Panc1 (cell line): ENCODE results near the gene PLCB4.

Source experiments
- TF ChIP-seq, protein P1 (sequence below): fragments of 450-650 bp; IDR thresholded peaks from 2 replicates; pipeline ENCODE4 v1.5.1; 2017; ENCODE audit warnings: mild to moderate bottlenecking
- TF ChIP-seq, protein P2 (sequence below), 2 experiments: IDR thresholded peaks; 2 replicates each; pipeline ENCODE4 v1.6.1; 2011 to 2012; ENCODE audit warnings: low read depth in 2 of 2, control low read depth in 1 of 2, low read length in 1 of 2, mild to moderate bottlenecking in 1 of 2, moderate library complexity in 1 of 2; ENCODE audit not compliant: insufficient read depth in 1 of 2

DNA sequence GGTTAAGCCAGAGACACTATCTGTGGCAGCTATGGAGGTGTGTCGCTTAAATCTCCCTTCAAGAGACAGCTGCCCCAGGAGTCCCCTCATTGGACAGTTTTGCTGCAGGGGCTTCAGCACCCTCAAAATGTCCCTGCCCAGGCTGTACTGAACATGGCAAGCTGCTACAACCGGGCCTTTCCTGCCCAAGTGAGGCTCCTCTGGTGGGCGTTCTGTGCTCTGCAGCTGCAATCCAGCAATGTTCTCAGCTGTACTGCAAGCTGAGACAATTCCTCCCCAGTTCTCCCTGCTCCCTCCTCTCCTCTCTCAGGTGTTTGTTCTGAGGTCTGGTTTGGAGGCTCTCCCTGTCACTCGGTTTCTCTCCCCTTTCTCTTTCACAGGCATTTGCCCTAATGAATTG is 254.7 kb downstream of the PLCB4 start:
- TF ChIP-seq, protein P1, sequence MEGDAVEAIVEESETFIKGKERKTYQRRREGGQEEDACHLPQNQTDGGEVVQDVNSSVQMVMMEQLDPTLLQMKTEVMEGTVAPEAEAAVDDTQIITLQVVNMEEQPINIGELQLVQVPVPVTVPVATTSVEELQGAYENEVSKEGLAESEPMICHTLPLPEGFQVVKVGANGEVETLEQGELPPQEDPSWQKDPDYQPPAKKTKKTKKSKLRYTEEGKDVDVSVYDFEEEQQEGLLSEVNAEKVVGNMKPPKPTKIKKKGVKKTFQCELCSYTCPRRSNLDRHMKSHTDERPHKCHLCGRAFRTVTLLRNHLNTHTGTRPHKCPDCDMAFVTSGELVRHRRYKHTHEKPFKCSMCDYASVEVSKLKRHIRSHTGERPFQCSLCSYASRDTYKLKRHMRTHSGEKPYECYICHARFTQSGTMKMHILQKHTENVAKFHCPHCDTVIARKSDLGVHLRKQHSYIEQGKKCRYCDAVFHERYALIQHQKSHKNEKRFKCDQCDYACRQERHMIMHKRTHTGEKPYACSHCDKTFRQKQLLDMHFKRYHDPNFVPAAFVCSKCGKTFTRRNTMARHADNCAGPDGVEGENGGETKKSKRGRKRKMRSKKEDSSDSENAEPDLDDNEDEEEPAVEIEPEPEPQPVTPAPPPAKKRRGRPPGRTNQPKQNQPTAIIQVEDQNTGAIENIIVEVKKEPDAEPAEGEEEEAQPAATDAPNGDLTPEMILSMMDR = 0 out of 2 replicates have a peak, but pooled peaks have one; percentile 4
- TF ChIP-seq, protein P2, sequence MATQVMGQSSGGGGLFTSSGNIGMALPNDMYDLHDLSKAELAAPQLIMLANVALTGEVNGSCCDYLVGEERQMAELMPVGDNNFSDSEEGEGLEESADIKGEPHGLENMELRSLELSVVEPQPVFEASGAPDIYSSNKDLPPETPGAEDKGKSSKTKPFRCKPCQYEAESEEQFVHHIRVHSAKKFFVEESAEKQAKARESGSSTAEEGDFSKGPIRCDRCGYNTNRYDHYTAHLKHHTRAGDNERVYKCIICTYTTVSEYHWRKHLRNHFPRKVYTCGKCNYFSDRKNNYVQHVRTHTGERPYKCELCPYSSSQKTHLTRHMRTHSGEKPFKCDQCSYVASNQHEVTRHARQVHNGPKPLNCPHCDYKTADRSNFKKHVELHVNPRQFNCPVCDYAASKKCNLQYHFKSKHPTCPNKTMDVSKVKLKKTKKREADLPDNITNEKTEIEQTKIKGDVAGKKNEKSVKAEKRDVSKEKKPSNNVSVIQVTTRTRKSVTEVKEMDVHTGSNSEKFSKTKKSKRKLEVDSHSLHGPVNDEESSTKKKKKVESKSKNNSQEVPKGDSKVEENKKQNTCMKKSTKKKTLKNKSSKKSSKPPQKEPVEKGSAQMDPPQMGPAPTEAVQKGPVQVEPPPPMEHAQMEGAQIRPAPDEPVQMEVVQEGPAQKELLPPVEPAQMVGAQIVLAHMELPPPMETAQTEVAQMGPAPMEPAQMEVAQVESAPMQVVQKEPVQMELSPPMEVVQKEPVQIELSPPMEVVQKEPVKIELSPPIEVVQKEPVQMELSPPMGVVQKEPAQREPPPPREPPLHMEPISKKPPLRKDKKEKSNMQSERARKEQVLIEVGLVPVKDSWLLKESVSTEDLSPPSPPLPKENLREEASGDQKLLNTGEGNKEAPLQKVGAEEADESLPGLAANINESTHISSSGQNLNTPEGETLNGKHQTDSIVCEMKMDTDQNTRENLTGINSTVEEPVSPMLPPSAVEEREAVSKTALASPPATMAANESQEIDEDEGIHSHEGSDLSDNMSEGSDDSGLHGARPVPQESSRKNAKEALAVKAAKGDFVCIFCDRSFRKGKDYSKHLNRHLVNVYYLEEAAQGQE (IDR thresholded peaks at IDR 0.05; ENCODE audit: insufficient read depth in 1 of 2, low read depth in 2 of 2, low read length in 1 of 2) = no peak
